ENCODE measurements around the gene RASGRP1. TPM values are rescaled to one million over a fixed set of nuclear protein-coding genes. Genes with fewer than 3 reads are reported as not detected.

Gene RASGRP1
- total and polyA plus RNA-seq, 10 of the 15 experiments (the other 5 are each of a cell fraction or from before 2014, with no cell fraction given): 5.6 to 234 (median 20.9) TPM

GRCh38 chr15:38518084-38518483 lies 46.5 kb downstream of the RASGRP1 start:
- ChIA-PET CTCF (interaction anchor here (1.3 to 7.7 kb wide), 6 partner anchors 23 to 172 kb away, joined by 3 to 41 read pairs (median 4); no protein-coding TSS in a partner anchor), POLR2A (interaction anchor here (0.8 to 1.7 kb wide), 2 partner anchors 28 to 173 kb away, joined by 3 to 4 read pairs; no protein-coding TSS in a partner anchor), RAD21 (ENCODE audit: unreplicated experiment) (interaction anchor here (1.6 to 1.7 kb wide), 2 partner anchors 165 to 173 kb away, joined by 5 to 8 read pairs; no protein-coding TSS in a partner anchor), SMC1A (ENCODE audit: uncharacterized antibody, unreplicated experiment) (interaction anchor here (0.9 to 17.5 kb wide), 5 partner anchors 12 to 169 kb away, joined by 3 to 208 read pairs (median 6); no protein-coding TSS in a partner anchor)
- Histone ChIP-seq H3K36me3 (ENCODE audit: control insufficient read depth in 2 of 2, insufficient read depth in 2 of 2, low read length in 1 of 2) (peaks cover 8 to 9% of the 10 kb centered on the region in 2 experiments), H3K4me1 (ENCODE audit: control insufficient read depth, insufficient read depth, low read length) (peaks cover 7% of the 10 kb centered on the region), H2AFZ (ENCODE audit: control insufficient read depth, low read depth, low read length) (no peak overlapping the region), H3K9ac (ENCODE audit: control insufficient read depth, insufficient read depth, low read length) (no peak overlapping the region), H3K4me2 (ENCODE audit: control insufficient read depth, insufficient read depth) (no peak overlapping the region), H4K20me1 (ENCODE audit: control insufficient read depth, insufficient read depth) (no peaks in the 10 kb centered on the region), H3K27me3 (replicated peaks in 1 of 2; ENCODE audit: control insufficient read depth in 2 of 2, insufficient read depth in 2 of 2, low read length in 1 of 2) (no peaks in the 10 kb centered on the region), H3K9me3 (replicated peaks; ENCODE audit: control insufficient read depth, insufficient read depth, low read length) (no peaks in the 10 kb centered on the region), H3K4me3 (no peak overlapping the region), H3K27ac (ENCODE audit: control insufficient read depth, insufficient read depth) (no peak overlapping the region), H3K79me2 (ENCODE audit: control insufficient read depth, insufficient read depth, low read length) (no peaks in the 10 kb centered on the region)
- no TSS peak for BruUV-seq (replicated peaks)
- in situ Hi-C loops (cut with MboI): no loop called here
- intact Hi-C loops (cut with micrococcal nuclease; ENCODE audit: unreplicated experiment): no loop called here
- FAIRE-seq (no peak), DNase-seq (ENCODE audit: low read depth, low spot score) (no peak), ATAC-seq (no peak)
- WGBS (ENCODE audit: insufficient coverage, insufficient replicate concordance, low lambda C conversion rate, missing lambda C conversion rate): 60% methylated on average over 4 of the region's 4 CpGs
- TF ChIP-seq SUPT20H (IDR thresholded peaks at IDR 0.05; ENCODE audit: borderline replicate concordance, control insufficient read depth, low read depth, low read length): no peak
- no peak for TF ChIP-seq IKZF1 (conservative IDR thresholded peaks at IDR 0.05)
- TF ChIP-seq NKRF (conservative IDR thresholded peaks at IDR 0.05): no peak
- TF ChIP-seq GATAD2B (conservative IDR thresholded peaks at IDR 0.05; ENCODE audit: low read depth): no peak
- no peak for TF ChIP-seq HDAC6 (IDR thresholded peaks at IDR 0.05; ENCODE audit: unreplicated experiment)
- no peak for TF ChIP-seq KAT2A (conservative IDR thresholded peaks at IDR 0.05; ENCODE audit: control insufficient read depth, low read depth, low read length)
- no peak for TF ChIP-seq SMC3 (IDR thresholded peaks at IDR 0.05; ENCODE audit: borderline replicate concordance, low read length)
- no peak for TF ChIP-seq BCLAF1 (IDR thresholded peaks at IDR 0.05)
- no peak for TF ChIP-seq SREBF2 (IDR thresholded peaks at IDR 0.05; ENCODE audit: low read length)
- TF ChIP-seq SRF (IDR thresholded peaks at IDR 0.05; ENCODE audit: low read depth in 2 of 2, low read length in 2 of 2): no peak
- TF ChIP-seq RFX5 (IDR thresholded peaks at IDR 0.05; ENCODE audit: low read depth, low read length): no peak
- TF ChIP-seq SMARCA5 (IDR thresholded peaks at IDR 0.05): no peak
- no peak for TF ChIP-seq BRCA1 (IDR thresholded peaks at IDR 0.05; ENCODE audit: low read depth, low read length)
- TF ChIP-seq POLR2AphosphoS5 (IDR thresholded peaks at IDR 0.05; ENCODE audit: low read length): no peak
- TF ChIP-seq KLF5 (IDR thresholded peaks at IDR 0.05; ENCODE audit: partially characterized antibody): no peak
- no peak for TF ChIP-seq ATF7 (IDR thresholded peaks at IDR 0.05; ENCODE audit: low read depth)
- TF ChIP-seq DPF2 (IDR thresholded peaks at IDR 0.05): no peak

Data from GM12878 (cell line).